RCC 7860 (cell line): ENCODE data around the gene UBA7.
"Not testable (repeated sequence)": the region's sequence is repeated elsewhere in the genome, so short reads cannot be mapped to it uniquely, and the experiment has no call there.

Source experiments
- DNase-seq: peaks from one replicate; pipeline ENCODE4 v3.0.0-alpha.2; 2015; ENCODE audit warnings: low spot score
- FAIRE-seq: peaks from 2 replicates; lab custom pipeline; 2012; peaks lifted over from hg19 to GRCh38; lab: Jason Lieb, UNC

The UBA7 gene

DNA sequence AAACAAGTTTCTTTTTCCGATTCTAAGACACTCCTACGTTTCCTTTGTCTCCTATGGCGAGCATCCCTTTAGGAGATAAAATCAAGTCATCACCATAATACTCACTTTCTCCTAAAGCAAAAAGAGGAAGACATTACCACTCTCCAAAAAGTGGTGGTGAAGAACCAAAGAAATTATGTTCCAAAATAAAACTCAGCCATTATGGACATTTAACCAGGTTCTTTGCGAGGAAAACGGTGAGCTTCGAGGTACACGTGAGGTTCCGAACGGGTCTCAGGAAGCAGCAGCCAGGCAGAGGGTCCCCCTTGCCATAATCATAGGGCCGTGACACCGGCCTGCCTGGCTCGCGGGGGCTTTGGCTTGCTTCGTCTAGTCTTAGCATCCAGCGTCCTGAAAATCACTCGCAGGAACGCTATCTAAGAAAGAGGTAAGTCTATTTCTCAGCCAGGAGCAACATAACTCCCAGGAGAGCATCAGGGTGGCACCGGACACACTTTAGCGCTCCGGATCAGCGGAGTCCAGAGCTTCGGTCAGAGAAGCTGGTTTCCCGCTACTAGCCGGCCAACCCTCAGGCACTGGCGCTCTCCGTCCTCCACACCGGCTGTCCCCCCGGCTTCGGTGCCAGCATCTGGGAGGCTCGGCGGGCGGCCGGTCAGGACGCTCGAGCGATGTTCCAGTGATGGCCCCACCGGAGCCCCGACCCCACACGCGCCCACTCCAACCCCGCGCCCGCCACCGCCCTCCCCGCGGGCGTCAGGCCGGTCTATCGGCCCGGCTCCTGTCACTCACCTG lies 28.0 kb downstream of the UBA7 start:
- FAIRE-seq (no peak), DNase-seq (no peak)

DNA sequence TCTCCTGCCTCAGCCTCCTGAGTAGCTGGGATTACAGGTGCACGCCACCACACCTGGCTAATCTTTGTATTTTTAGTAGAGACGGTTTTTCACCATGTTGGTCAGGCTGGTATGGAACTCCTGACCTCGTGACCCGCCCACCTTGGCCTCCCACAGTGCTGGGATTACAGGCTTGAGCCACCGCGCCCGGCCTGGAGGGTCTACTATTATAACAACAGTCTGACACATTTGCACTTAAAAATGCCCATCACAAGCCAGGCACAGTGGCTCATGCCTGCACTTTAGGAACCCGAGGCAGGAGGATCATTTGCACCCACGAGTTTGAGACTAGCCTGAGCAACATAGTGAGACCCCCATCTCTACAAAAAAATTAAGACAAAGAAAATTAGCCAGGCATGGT lies 31.5 kb downstream of the UBA7 start:
- FAIRE-seq, DNase-seq: not testable (repeated sequence)

- DNase-seq = no peak
- FAIRE-seq = no peak
These were observed 32.1 kb downstream of the UBA7 start for GRCh38 chr3:49781415-49782199.

DNA sequence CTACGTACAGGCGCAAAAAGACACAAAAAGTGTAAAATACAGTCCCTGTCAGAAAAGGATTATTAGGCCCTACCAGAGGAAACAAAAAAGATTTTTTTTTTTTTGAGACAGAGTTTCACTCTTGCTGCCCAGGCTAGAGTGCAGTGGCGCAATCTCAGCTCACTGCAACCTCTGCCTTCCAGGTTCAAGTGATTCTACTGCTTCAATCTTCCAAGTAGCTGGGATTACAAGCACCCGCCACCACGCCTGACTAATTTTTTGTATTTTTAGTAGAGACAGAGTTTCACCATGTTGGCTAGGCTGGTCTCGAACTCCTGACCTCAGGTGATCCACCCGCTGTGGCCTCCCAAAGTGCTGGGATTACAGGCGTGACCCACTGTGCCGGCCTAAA lies 32.8 kb downstream of the UBA7 start:
- FAIRE-seq, DNase-seq: not testable (repeated sequence)

GRCh38 chr3:49780080-49780974 lies 33.4 kb downstream of the UBA7 start:
- DNase-seq = no peak
- FAIRE-seq = no peak

DNA sequence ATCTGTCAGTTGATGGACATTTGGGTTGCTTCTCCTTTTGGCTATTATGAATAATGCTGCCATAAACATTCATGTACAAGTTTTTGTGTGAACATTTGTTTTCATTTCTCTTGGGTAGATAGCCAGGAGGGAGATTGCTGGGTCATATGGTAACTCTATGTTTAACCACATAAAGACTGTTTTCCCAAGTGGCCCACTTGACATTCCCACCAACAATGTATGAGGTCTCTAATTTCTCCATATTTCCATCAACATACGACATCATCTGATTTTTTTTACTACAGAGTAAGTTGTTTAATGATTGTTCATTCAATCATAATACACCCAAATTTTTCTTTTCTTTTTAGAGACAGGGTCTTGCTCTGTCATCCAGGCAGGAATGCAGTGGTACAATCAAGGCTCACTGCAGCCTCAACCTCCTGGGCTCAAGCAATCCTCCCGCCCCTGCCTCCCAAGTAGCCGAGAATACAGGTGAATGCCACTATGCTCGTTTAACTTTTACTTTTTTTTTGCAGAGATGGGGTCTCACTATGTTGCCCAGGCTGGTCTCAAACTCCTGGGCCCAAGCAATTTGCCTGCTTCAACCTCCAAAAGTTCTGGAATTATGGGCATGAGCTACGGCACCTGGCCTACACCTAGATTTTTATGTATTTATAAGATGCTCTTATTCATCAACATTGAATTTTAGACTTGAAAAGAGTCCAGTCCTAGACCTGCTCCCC lies 34.2 kb downstream of the UBA7 start:
- DNase-seq = no peak
- no peak for FAIRE-seq

DNA sequence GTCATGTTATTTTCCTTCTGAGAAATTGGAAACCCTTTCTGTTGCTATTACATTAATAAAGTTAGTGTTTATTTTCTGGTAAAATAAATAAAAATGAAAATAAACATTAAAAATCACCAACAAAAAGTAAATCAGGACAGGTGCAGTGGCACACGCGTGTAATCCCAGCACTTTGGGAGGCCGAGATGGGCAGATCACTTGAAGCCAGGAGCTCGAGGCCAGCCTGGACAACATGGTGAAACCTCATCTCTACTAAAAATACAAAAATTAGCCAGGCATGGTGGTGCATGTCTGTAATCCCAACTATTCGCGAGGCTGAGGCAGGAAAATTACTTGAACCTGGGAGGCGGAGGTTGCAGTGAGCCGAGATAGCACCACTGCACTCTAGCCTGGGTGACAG lies 37.7 kb downstream of the UBA7 start:
- FAIRE-seq, DNase-seq: not testable (repeated sequence)

DNA sequence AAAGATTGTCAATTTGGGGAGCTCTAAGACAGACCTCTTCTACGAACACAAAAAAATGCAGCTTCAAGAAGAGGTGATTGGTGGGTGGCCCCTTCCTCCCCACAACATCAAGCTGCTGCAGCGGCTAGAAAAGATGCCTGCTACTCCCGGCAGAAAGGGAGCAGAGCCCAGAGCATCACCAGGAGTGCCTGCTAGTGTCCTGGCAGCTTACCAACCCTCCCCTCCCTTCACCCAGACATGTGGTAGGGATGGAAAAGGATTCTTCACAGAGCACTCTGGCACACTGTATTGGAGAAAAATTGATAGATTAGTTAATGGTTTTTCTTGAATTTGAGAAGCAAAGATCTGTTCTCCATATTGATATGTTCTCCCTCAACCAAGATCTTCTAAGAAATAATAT lies 38.2 kb downstream of the UBA7 start:
- DNase-seq (no peak), FAIRE-seq (no peak)

GRCh38 chr3:49772703-49773102 lies 41.0 kb downstream of the UBA7 start:
- FAIRE-seq (no peak), DNase-seq (no peak)

DNA sequence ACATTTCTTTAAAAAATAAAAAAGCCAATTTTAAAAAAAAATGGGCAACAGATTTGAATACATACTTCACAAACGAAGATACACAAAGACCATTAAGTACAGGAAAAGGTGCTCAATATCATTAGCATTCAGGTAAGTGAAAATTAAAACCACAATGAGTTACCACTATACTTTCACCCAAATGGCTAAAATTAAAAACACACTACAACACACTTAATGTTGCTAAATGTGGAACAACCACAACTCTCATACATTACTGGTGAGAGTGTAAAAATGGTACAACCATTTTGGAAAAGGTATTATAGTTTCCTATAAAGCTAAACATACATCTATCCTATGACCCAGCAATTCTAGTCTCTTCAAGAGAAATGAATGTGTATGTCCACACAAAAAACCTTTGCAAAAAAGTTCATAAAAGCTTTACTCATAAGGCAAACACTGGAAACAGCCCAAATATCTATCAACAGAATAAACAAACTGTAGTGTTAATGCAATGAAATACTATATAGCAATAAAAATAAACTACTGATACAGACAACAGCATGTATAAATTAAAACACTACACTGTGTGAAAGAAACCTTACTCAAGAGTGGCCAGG lies 42.3 kb downstream of the UBA7 start:
- FAIRE-seq (no peak), DNase-seq (no peak)

DNA sequence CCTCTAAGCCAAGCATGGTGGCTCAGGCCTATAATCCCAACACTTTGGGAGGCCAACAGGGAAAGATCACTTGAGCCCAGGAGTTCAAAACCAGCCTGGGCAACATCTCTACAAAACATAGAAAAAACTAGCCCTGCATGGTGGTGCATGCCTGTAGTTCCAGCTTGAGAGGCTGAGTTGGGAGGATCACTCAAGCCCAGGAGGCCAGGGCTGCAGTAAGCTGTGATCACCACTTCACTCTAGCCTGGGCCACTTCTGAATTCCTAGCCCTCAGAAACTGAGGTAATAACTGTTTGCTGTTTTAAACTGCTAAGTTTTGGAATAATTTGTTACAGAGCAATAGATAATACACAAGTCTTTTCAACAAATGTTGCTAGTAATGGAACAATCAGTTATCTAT lies 43.8 kb downstream of the UBA7 start:
- FAIRE-seq (no peak), DNase-seq (no peak)

DNA sequence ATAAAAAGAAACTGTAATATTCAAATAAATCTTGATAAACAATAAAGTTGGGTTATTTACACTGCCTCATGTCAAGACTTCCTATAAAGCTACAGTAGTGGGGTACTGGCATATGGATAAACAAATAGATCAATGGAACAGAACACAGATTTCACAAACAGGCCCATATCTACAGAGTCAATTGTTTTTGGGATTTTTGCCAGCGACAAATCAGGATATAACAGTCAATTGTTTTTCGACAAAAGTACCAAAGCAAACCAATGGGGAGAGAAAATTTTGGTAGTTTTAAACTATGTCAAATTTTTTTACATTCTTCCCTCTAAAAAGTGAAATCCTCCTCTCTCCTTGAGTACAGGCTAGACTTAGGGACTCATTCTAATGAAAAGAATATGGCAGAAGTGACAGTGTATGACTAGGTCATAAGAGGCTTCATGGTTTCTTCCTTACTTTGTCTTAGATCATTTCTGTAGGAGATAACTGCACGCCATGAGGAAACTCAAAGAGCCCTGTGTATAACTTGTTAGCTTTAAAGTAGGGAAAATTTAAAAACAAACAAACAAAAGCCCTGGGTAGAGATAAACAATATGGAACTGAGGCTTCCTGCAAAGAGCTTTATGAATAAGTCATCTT lies 44.4 kb downstream of the UBA7 start:
- FAIRE-seq = no peak
- no peak for DNase-seq

DNA sequence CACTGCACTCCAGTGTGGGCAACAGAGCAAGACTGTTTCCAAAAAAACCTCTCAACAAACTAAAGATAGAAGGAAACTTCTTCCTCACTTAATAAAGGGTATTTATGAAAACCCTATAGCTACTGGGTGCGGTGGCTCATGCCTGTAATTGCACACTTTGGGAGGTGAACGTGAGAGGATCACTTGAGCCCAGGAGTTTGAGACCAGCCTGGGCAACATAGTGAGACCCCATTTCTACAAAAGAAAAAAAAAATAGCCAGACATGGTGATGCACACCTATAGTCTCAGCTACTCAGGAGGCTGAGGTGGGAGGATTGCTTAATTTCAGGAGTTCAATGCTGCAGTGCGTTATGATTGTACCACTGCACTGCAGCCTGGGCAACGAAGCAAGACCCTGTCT lies 49.8 kb downstream of the UBA7 start:
- DNase-seq (no peak), FAIRE-seq (no peak)

DNA sequence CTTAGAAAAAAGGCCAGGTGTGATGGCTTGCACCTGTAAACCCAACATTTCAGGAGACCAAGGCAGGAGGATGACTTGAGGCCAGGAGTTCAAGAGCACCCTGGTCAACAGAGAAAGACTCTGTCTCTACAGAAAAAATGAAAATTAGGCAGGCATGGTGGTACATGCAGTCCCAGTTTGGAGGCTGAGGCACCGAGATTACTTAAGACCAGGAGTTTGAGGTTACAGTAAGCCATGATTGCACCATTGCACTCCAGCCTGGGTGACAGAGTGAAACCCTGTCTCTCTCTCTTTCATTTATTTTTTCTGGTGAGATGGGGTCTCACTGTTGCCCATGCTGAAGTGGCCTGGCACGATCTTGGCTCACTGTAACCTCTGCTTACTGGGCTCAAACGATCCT lies 52.1 kb downstream of the UBA7 start:
- no peak for FAIRE-seq
- DNase-seq = no peak

GRCh38 chr3:49759226-49759625 lies 54.5 kb downstream of the UBA7 start:
- no peak for FAIRE-seq

DNA sequence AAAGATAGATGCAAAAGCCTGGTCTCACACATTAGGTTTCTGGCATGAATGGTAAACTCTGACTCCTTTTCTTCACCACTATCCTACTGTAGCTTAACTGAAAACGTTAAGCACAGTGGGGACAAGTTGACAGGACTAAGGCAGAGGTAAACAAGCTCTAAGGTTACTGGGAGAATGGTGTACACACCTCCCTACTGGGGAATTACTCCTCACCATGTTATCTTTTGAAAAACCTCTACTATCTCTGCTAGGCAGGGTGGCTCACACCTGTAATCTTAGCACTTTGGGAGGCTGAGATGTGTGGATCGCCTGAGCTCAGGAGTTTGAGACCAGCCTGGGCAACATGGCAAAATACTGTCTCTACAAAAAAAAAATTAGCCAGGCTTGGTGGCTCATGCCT lies 56.6 kb downstream of the UBA7 start:
- DNase-seq = no peak
- FAIRE-seq = no peak

More at GRCh38 chr3:49759226-49759625, 54.5 kb downstream of the UBA7 start:
- no peak for DNase-seq

- DNase-seq (no peak), FAIRE-seq (no peak)
These were observed 57.7 kb downstream of the UBA7 start for GRCh38 chr3:49756036-49756435.
